HepG2 (cell line): ENCODE measurements around the gene EIF2B1. TPM values are rescaled to one million over a fixed set of nuclear protein-coding genes. Genes with fewer than 3 reads are reported as not detected.
A peak's percentile ranks its signal among the peaks of the same experiment; 100 is the strongest.

Experiments
- AGO2 ChIP-seq: fragments of 200-400 bp; formaldehyde crosslinking; optimal IDR thresholded peaks from 2 replicates; pipeline ENCODE3; 2017; ENCODE audit warnings: mild to moderate bottlenecking, low read depth, low read length, moderate library complexity
- BORCS8-MEF2B ChIP-seq: sonication (generic); formaldehyde crosslinking; IDR thresholded peaks from 2 replicates; pipeline ENCODE4 v1.8.0; 2022; ENCODE audit warnings: mild to moderate bottlenecking, missing genetic modification reagents
- DBP ChIP-seq: sonication (generic); formaldehyde crosslinking; IDR thresholded peaks from 2 replicates; pipeline ENCODE4 v1.4.0; 2020; ENCODE audit warnings: missing genetic modification reagents; ENCODE audit errors: not compliant biosample characterization
- FOXP1 ChIP-seq, 2 experiments: fragments of 450-650 bp in 1 of 2; IDR thresholded peaks; 2 replicates each; pipeline ENCODE4 v1.6.1; 2017 to 2018; ENCODE audit warnings: antibody characterized with exemption in 1 of 2
- GLMP ChIP-seq: sonication (generic); formaldehyde crosslinking; IDR thresholded peaks from 2 replicates; pipeline ENCODE4 v1.9.0; 2021; ENCODE audit warnings: missing genetic modification reagents, mild to moderate bottlenecking, borderline replicate concordance
- ONECUT2 ChIP-seq: sonication (generic); formaldehyde crosslinking; IDR thresholded peaks from 2 replicates; pipeline ENCODE4 v1.4.0; 2020; ENCODE audit warnings: missing genetic modification reagents
- PLRG1 ChIP-seq: fragments of 450-650 bp; conservative IDR thresholded peaks from 2 replicates; pipeline ENCODE4 v1.6.1; 2016
- RAD51 ChIP-seq: fragments of 450-650 bp; IDR thresholded peaks from 2 replicates; pipeline ENCODE4 v1.6.1; 2016; ENCODE audit warnings: borderline replicate concordance
- RFXAP ChIP-seq: sonication (generic); formaldehyde crosslinking; IDR thresholded peaks from 2 replicates; pipeline ENCODE4 v1.4.0; 2020; ENCODE audit warnings: missing genetic modification reagents, borderline replicate concordance
- SNAPC5 ChIP-seq: sonication (generic); formaldehyde crosslinking; IDR thresholded peaks from 2 replicates; pipeline ENCODE4 v1.8.1; 2023; ENCODE audit warnings: mild to moderate bottlenecking, missing genetic modification reagents, borderline replicate concordance
- TAF15 ChIP-seq: fragments of 200-400 bp; formaldehyde crosslinking; IDR thresholded peaks from one replicate; pipeline ENCODE4 v1.6.1; 2018; ENCODE audit warnings: mild to moderate bottlenecking, low read depth, low read length; ENCODE audit not compliant: poor library complexity, severe bottlenecking
- TFDP1 ChIP-seq: IDR thresholded peaks from 2 replicates; pipeline ENCODE4 v1.6.1; 2016; ENCODE audit warnings: missing compliant biosample characterization, missing genetic modification reagents, borderline replicate concordance
- TFDP2 ChIP-seq: sonication (generic); formaldehyde crosslinking; IDR thresholded peaks from 2 replicates; pipeline ENCODE4 v1.4.0; 2020; ENCODE audit warnings: missing genetic modification reagents
- TRIM24 ChIP-seq: sonication (generic); formaldehyde crosslinking; IDR thresholded peaks from 2 replicates; pipeline ENCODE4 v1.8.0; 2022; ENCODE audit warnings: mild to moderate bottlenecking, missing genetic modification reagents
- U2AF2 ChIP-seq: fragments of 200-400 bp; formaldehyde crosslinking; IDR thresholded peaks from 2 replicates; pipeline ENCODE4 v1.6.1; 2017; ENCODE audit warnings: low read depth, mild to moderate bottlenecking, low read length
- ZMYM3 ChIP-seq: sonication (generic); formaldehyde crosslinking; IDR thresholded peaks from 2 replicates; pipeline ENCODE4 v1.5.1; 2020; ENCODE audit warnings: mild to moderate bottlenecking, missing genetic modification reagents
- ZNF30 ChIP-seq: sonication (generic); formaldehyde crosslinking; IDR thresholded peaks from 2 replicates; pipeline ENCODE4 v1.5.0; 2020; ENCODE audit warnings: mild to moderate bottlenecking, missing genetic modification reagents
- ZNF557 ChIP-seq: sonication (generic); formaldehyde crosslinking; IDR thresholded peaks from 2 replicates; pipeline ENCODE4 v1.4.0; 2020; ENCODE audit warnings: missing genetic modification reagents
- ZNF572 ChIP-seq: sonication (generic); formaldehyde crosslinking; IDR thresholded peaks from 2 replicates; pipeline ENCODE4 v1.5.1; 2020; ENCODE audit warnings: mild to moderate bottlenecking, missing genetic modification reagents
- ZNF614 ChIP-seq: IDR thresholded peaks from 2 replicates; pipeline ENCODE4 v1.6.1; 2018; ENCODE audit warnings: missing biosample characterization, missing genetic modification reagents, inconsistent platforms, borderline replicate concordance
- ZNF616 ChIP-seq: sonication (generic); formaldehyde crosslinking; IDR thresholded peaks from 2 replicates; pipeline ENCODE4 v1.5.0; 2020; ENCODE audit warnings: low read depth, mild to moderate bottlenecking, missing genetic modification reagents
- ZNF800 ChIP-seq: sonication (generic); formaldehyde crosslinking; IDR thresholded peaks from 2 replicates; pipeline ENCODE4 v1.4.0; 2020; ENCODE audit warnings: missing genetic modification reagents
- ZNF83 ChIP-seq: sonication (generic); formaldehyde crosslinking; IDR thresholded peaks from 2 replicates; pipeline ENCODE4 v1.4.0; 2020; ENCODE audit warnings: missing genetic modification reagents, mild to moderate bottlenecking, borderline replicate concordance
- polyA plus RNA-seq, 8 experiments: library from polyadenylated mRNA; depleted of rRNA in 3 of 8; stranded (reverse) in 7 of 8; unstranded in 1 of 8; fragments of >200 nt; fragmentation: Illumina TruSeq in 4 of 8; extraction: Trizol in 4 of 8; gene quantifications; 2 replicates each; pipeline versions ENCODE4 v1.2.1 to v1.2.3, GENCODE V29; 2011 to 2016; ENCODE audit warnings: low read depth in 4 of 8, missing spikeins in 1 of 8, mixed read lengths in 1 of 8; ENCODE audit not compliant: insufficient read depth in 1 of 8
- total RNA-seq, 5 experiments: library from RNA; depleted of rRNA; stranded (reverse); fragments of >200 nt; fragmentation: Illumina TruSeq; extraction: Trizol; gene quantifications; 2 replicates each; pipeline ENCODE4 v1.2.3, GENCODE V29; 2016; ENCODE audit warnings: low read depth in 1 of 5

EIF2B1 gene
- total and polyA plus RNA-seq, 2 of the 13 experiments (the other 11 are each of a cell fraction or from before 2014, with no cell fraction given), result 18.7 to 37.4 TPM

GRCh38 chr12:123601602-123602489 lies 31.6 kb downstream of the EIF2B1 start, which contains the start of gene DDX55 (continued):
- TF ChIP-seq ZNF572 (CRISPR knock-in tag), result no peak
- peak; percentile 93 for TF ChIP-seq RFXAP (CRISPR knock-in tag)
- TF ChIP-seq GLMP (CRISPR knock-in tag), result no peak
- no peak for TF ChIP-seq DBP (CRISPR knock-in tag)
- peak; percentile 94; the same call in 1 of the 2 replicates for TF ChIP-seq ZNF614 (CRISPR knock-in tag)
- TF ChIP-seq BORCS8-MEF2B (CRISPR knock-in tag), result peak; percentile 97
- no peak for TF ChIP-seq ZNF30 (CRISPR knock-in tag)
- no peak for TF ChIP-seq TRIM24 (CRISPR knock-in tag)
- peak; percentile 83 for TF ChIP-seq ZMYM3 (CRISPR knock-in tag)
- peak; percentile 96 for TF ChIP-seq TFDP1 (CRISPR knock-in tag)
- peak; percentile 71; the same call in 1 of the 2 replicates for TF ChIP-seq ZNF83 (CRISPR knock-in tag)
- TF ChIP-seq ZNF616 (CRISPR knock-in tag), result peak; percentile 64; the same call in 1 of the 2 replicates
- no peak for TF ChIP-seq RAD51
- peak; percentile 96 for TF ChIP-seq TFDP2 (CRISPR knock-in tag)
- peak; percentile 47; the same call in 1 of the 2 replicates for TF ChIP-seq SNAPC5 (CRISPR knock-in tag)
- peak; percentile 83 for TF ChIP-seq AGO2
- TF ChIP-seq PLRG1, result no peak
- no peak for TF ChIP-seq FOXP1 (IDR thresholded peaks at IDR 0.05)
- peak; percentile 25; the same call in 1 of the 2 replicates for TF ChIP-seq FOXP1 (CRISPR knock-in tag; IDR thresholded peaks at IDR 0.05)
- TF ChIP-seq U2AF2, result peak; percentile 21; the same call in 1 of the 2 replicates
- no peak for TF ChIP-seq TAF15
- TF ChIP-seq ONECUT2 (CRISPR knock-in tag), result no peak
- TF ChIP-seq ZNF800 (CRISPR knock-in tag), result peak; percentile 85; the same call in 1 of the 2 replicates
- peak; percentile 85; the same call in 1 of the 2 replicates for TF ChIP-seq ZNF557 (CRISPR knock-in tag)
